Testis (tissue), 2 donors: ENCODE data around the gene VAV1.

Source experiments
- POLR2A ChIP-seq: fragments of 450-650 bp; IDR thresholded peaks from one replicate; pipeline ENCODE4 v1.6.1; 2017; ENCODE audit warnings: antibody characterized with exemption, mild to moderate bottlenecking, moderate library complexity
- TF ChIP-seq, protein P1 (sequence below), 3 experiments: fragments of 450-650 bp in 2 of 3; fragments of 200-600 bp in 1 of 3; sonication (generic) in 1 of 3; IDR thresholded peaks; one replicate each; pipeline ENCODE4 v1.5.1; 2016 to 2019; ENCODE audit warnings: antibody characterized with exemption in 3 of 3, mild to moderate bottlenecking in 2 of 3, moderate library complexity in 1 of 3

GRCh38 chr19:6736169-6736916, 36.2 kb upstream of the VAV1 start:
- TF ChIP-seq, protein P1, sequence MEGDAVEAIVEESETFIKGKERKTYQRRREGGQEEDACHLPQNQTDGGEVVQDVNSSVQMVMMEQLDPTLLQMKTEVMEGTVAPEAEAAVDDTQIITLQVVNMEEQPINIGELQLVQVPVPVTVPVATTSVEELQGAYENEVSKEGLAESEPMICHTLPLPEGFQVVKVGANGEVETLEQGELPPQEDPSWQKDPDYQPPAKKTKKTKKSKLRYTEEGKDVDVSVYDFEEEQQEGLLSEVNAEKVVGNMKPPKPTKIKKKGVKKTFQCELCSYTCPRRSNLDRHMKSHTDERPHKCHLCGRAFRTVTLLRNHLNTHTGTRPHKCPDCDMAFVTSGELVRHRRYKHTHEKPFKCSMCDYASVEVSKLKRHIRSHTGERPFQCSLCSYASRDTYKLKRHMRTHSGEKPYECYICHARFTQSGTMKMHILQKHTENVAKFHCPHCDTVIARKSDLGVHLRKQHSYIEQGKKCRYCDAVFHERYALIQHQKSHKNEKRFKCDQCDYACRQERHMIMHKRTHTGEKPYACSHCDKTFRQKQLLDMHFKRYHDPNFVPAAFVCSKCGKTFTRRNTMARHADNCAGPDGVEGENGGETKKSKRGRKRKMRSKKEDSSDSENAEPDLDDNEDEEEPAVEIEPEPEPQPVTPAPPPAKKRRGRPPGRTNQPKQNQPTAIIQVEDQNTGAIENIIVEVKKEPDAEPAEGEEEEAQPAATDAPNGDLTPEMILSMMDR (IDR thresholded peaks at IDR 0.05), result peak; percentile 61 to 73 (median 64)
- peak; percentile 10 for TF ChIP-seq POLR2A
